NCI-H69 (cell line): ENCODE data around the gene TRMT61B.

Experiments used
- DNase-seq: peaks from one replicate; lab custom pipeline; 2025; lab: John Stamatoyannopoulos, UW

The TRMT61B gene

GRCh38 chr2:28855977-28856376 is 14.1 kb downstream of the TRMT61B start:
- no peak for DNase-seq

DNA sequence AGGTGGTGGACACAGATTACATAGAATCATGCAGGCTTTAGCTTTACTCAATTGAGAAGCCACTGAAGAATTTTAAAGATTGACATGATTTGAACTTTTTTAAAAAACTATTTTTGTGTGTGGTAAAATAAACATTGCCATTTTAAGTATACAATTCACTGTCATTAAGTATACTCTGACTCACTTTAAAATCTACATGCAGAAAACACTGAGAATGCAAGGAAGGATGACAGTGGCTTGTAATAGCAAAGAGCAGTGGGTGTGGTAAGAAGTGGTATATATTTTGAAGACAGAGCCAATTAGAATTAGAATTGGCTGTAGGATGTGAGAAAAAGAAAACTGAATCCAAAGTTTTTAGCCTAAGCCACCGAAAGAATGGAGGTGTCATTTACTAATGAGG is 14.9 kb downstream of the TRMT61B start:
- no peak for DNase-seq

GRCh38 chr2:28842042-28842441 is 28.1 kb downstream of the TRMT61B start:
- no peak for DNase-seq

DNA sequence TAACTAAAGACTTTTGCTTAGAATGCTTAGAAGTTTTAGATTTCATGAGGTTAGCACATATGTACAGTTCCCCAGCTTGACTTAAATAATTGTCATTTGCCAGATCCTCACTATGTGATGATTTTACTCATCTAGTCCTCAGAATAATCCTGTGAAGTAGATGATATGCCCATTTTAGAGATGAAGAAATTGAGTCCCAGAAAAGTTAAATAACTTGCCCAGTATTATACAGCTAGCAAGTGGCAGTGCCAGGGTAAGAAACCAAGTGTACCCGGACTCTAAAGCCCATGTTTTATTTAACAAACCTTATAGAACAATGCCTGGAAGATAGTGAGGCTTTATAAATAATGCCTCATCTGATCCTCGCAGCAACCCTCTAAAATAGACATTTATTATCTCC is 31.1 kb downstream of the TRMT61B start:
- no peak for DNase-seq

DNA sequence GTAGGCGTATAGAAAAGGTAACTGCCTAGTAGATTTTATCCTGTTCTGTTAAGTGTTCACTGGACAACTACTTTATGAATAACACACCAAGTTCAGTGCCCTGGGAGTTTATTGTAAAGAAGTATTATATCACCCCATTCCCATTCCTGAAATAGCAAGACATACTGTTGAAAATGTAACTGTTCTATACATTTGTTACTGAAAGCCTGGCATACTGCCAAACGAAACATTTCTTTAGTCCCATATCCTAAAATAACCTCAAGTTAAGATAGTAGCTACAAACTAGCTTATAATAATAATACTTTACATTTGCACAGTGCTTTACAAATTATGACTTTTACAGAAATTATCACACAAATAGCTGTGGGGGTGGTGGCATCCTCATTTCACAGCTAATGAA is 34.3 kb downstream of the TRMT61B start:
- DNase-seq = no peak

DNA sequence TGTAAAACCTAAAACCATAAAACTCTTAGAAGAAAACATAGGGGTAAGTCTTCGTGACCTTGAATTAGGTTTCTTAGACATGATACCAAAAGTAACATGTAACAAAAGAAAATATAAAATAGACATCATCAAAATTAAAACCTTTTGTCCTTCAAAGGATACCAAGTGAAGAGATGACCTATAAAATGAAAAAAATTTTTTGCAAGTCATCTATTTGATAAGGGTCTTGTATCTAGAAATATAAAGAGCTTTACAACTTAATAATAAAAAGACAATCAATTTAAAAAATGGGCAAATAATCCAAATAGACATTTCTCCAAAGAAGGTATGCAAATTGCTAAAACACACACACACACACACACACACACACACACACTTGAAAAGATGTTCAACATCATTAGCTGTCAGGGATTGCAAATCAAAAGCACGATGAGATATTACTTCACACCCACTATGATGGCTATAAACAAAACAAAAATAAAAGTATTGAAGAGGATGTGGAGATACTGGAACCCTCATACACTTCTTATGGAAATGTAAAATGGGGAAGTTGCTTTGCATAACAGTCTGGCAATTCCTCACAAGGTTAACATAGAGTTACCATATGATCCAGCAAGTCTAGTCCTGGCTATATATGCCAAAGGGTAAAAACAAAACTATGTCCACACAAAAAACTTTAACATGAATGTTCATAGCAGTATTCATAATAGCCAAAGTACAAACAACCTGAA is 36.2 kb downstream of the TRMT61B start:
- DNase-seq = no peak

DNA sequence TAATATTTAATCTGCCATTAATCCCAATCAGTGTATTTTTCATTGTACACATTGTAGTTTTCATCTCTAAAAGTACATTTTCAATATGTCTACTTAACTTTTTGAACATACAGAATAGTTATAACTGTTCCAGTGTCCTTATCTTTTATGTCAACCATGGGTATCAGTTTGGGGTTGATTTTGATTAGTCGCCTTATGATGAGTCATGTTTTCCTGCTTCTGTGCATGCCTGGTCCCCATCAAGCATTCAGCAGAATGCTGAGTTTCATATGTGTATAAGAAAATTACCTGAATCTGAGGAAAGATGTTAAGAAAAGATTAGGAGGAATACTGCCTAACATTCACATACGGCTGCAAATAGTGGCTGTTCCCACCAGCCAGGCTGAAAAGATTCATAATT is 41.7 kb downstream of the TRMT61B start:
- no peak for DNase-seq

DNA sequence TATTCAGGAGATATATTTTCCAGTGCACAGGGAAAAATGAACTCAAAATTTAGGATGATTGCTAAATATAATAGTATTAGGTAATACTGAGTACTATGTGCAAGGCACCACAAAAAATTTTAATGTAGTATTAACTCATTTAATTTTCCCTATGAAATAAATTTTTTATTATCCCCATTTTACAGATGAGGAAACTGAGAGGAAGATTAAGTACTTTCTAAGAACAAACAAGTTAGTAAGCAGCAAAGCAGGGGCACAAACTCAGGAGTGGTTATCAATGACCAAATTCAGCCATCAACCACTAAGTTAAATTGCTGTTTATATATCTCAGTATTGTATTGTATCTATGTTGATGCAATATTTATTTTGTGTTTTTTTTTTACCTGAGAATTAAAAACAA is 45.2 kb downstream of the TRMT61B start:
- DNase-seq = no peak

GRCh38 chr2:28824207-28824606 is 45.9 kb downstream of the TRMT61B start:
- DNase-seq = no peak

DNA sequence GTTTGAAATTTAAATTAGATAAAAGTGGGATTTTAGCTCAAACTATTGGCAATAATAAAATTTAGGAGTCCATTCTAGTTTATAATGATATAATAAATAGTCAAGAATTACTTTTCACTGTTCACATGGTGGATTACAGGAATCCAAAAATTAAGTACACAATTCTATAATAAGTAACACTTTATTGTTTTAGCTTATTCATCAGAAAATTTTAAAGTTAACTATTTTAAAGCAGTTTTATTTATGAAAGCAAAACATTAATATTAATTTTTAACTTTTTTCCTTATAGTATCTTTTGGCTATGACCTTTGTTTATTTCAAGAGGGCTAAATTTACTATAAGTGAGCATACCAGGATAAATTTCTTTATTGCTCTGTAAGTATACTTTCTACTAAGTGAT is 48.1 kb downstream of the TRMT61B start:
- DNase-seq = no peak

- peak; percentile 56 for DNase-seq
These were observed 48.7 kb downstream of the TRMT61B start for GRCh38 chr2:28821295-28821958.

DNA sequence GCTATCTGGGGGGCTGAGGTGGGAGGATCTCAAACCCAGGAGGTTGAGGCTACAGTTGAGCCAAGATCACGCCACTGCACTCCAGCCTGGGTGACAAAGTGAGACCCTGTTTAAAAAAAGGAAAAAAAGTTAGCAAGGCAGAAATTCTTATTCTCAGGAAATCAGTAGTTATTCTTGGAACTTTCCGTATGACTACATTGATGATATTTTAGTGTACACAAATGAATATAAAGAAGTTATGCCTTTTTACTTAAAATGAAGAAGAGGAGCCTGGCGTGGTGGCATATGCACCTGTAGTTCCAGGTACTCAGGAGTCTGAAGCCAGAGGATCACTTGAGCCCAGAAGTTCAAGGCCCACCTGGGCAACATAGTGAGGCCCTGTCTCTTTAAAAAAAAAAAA is 52.1 kb downstream of the TRMT61B start:
- no peak for DNase-seq

- peak; percentile 83 for DNase-seq
These were observed 59.5 kb downstream of the TRMT61B start, which contains the start of gene SPDYA for GRCh38 chr2:28810384-28811285. Gene SPDYA (plus strand): TSS chr2:28810834. CDS start chr2:28816015, 5,181 bp downstream.

- DNase-seq = no peak
These were observed 60.2 kb downstream of the TRMT61B start for GRCh38 chr2:28809927-28810326.

DNA sequence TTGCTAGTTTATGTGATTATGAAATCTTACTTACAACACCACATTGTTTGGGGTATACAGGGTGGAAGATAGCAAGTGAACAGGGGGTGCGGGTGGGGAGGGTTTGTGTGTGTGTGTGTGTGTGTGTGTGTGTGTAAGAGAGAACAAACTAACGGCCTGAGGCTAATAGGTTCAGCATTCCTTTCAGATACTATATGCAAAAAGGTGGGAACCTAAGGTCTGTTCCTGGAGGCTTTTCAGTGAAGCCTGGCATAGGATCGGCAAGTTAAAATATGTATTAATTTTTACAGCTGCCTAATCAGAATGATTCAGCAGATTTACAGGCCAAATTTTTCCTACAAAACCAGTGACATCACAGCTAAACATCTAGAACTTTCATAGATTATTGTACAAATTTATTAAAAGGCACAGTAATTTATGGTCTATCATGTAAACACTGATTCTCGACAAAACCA is 67.1 kb downstream of the TRMT61B start:
- no peak for DNase-seq

GRCh38 chr2:28801726-28802125 is 68.4 kb downstream of the TRMT61B start:
- DNase-seq = no peak
